ENCODE results near the gene OTUB2.

DNA sequence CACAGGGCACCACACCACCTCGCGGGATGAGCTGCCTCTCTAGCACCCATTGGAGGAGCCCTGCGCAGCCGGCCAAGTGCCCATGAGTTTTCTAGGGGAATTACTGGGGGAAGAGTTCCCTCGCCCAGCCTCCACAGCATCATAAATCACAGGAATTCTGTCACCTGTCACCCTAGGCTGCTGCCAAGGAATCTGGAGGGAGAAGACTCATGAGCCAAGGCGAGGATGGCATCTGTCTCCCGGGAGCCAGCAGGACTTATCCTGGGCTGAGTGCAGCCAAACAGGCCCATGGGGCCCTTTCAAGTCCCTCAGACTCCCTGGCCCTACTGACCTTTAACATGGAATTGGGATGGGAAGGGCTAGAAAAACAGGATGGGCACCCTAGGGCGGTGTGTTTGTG lies 7.8 kb upstream of the OTUB2 start:
- TF ChIP-seq, protein P1, sequence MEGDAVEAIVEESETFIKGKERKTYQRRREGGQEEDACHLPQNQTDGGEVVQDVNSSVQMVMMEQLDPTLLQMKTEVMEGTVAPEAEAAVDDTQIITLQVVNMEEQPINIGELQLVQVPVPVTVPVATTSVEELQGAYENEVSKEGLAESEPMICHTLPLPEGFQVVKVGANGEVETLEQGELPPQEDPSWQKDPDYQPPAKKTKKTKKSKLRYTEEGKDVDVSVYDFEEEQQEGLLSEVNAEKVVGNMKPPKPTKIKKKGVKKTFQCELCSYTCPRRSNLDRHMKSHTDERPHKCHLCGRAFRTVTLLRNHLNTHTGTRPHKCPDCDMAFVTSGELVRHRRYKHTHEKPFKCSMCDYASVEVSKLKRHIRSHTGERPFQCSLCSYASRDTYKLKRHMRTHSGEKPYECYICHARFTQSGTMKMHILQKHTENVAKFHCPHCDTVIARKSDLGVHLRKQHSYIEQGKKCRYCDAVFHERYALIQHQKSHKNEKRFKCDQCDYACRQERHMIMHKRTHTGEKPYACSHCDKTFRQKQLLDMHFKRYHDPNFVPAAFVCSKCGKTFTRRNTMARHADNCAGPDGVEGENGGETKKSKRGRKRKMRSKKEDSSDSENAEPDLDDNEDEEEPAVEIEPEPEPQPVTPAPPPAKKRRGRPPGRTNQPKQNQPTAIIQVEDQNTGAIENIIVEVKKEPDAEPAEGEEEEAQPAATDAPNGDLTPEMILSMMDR (optimal IDR thresholded peaks at IDR 0.05 in 1 of 3, IDR thresholded peaks at IDR 0.05 in 1 of 3, conservative IDR thresholded peaks at IDR 0.05 in 1 of 3; ENCODE audit: extremely low read depth in 1 of 3, insufficient read depth in 2 of 3, low read length in 3 of 3), result no peak
- TF ChIP-seq EZH2 (IDR thresholded peaks at IDR 0.05; ENCODE audit: low read length), result no peak
